Naive thymus-derived CD8-positive, alpha-beta T cell (primary cell): ENCODE results near the gene ARHGAP26. TPM values are rescaled to one million over a fixed set of nuclear protein-coding genes. Genes with fewer than 3 reads are reported as not detected.
"Not testable (repeated sequence)": the region's sequence is repeated elsewhere in the genome, so short reads cannot be mapped to it uniquely, and the experiment has no call there.

Experiments
- ATAC-seq, 2 donors: fragments of 150-1000 bp; cut with Tn5 transposase in 1 of 2; sonication (Bioruptor Pico), chemical (Tn5 transposase) in 1 of 2; 1 replicate in 1 of 2; 2 replicates in 1 of 2; pipeline ENCODE4 v1.10.0; 2021; ENCODE audit warnings: mild to moderate bottlenecking in 2 of 2, moderate library complexity in 2 of 2
- POLR2A ChIA-PET: fragments of 350-600 bp; sonication (Branson Sonifier 250); formaldehyde crosslinking; loops from one replicate; lab custom pipeline; 2021; ENCODE audit warnings: antibody characterized with exemption; lab: Charles Lee
- DNase-seq, 10 donors: peaks; one replicate each; pipeline versions ENCODE4 v3.0.0 to v3.0.0-alpha.2; 2020 to 2022
- H3K27ac Mint-ChIP-seq, 10 donors: one replicate each; pipeline ENCODE4 v1.8.0; 2020 to 2022; ENCODE audit warnings: mild to moderate bottlenecking in 10 of 10, mixed read lengths in 10 of 10, moderate library complexity in 4 of 10, inconsistent platforms in 1 of 10
- H3K27me3 Mint-ChIP-seq, 5 donors: one replicate each; pipeline ENCODE4 v1.8.0; 2021 to 2022; ENCODE audit warnings: mixed read lengths in 5 of 5
- H3K36me3 Mint-ChIP-seq, 3 donors: one replicate each; pipeline ENCODE4 v1.8.0; 2020 to 2022; ENCODE audit warnings: mixed read lengths in 3 of 3, mild to moderate bottlenecking in 2 of 3, inconsistent platforms in 1 of 3
- H3K4me1 Mint-ChIP-seq, 4 donors: one replicate each; pipeline ENCODE4 v1.8.0; 2021 to 2022; ENCODE audit warnings: mixed read lengths in 4 of 4
- H3K4me3 Mint-ChIP-seq, 10 donors: one replicate each; pipeline ENCODE4 v1.8.0; 2020 to 2022; ENCODE audit warnings: mild to moderate bottlenecking in 10 of 10, mixed read lengths in 10 of 10, moderate library complexity in 6 of 10, inconsistent platforms in 1 of 10
- H3K9me3 Mint-ChIP-seq, 9 donors: one replicate each; pipeline ENCODE4 v1.8.0; 2020 to 2022; ENCODE audit warnings: mixed read lengths in 9 of 9, mild to moderate bottlenecking in 3 of 9, inconsistent platforms in 1 of 9, moderate library complexity in 1 of 9
- polyA plus RNA-seq, 3 donors: library from polyadenylated mRNA; unstranded; fragments of 300-500 nt; fragmentation: Illumina TruSeq; gene quantifications; one replicate each; pipeline ENCODE4 v1.2.3, GENCODE V29; 2021
- total RNA-seq, 8 experiments: library from RNA in 2 of 8; stranded (reverse) in 2 of 8; gene quantifications; one replicate each; pipeline ENCODE4 v1.2.3 and lab custom pipeline; 2021 to 2026

The ARHGAP26 gene
- total and polyA plus RNA-seq, 5 experiments from 2014 or later: 9.1 to 30.5 (median 15.7) TPM

- Mint-ChIP-seq H3K4me1 (peaks cover 0 to 24% (median 5%) of the 10 kb centered on the region in 4 donors), H3K9me3 (no peaks in the 10 kb centered on the region), H3K4me3 (no peak overlapping the region), H3K27me3 (no peaks in the 10 kb centered on the region), H3K36me3 (peaks cover 4 to 11% (median 10%) of the 10 kb centered on the region in 3 donors), H3K27ac (no peak overlapping the region)
- DNase-seq: no peak
- no peak for ATAC-seq
- POLR2A ChIA-PET: no interaction called here
Measured at GRCh38 chr5:143114481-143114880, 344.3 kb downstream of the ARHGAP26 start.

- H3K27me3 Mint-ChIP-seq: no peaks in the 10 kb centered on the region
- no peaks in the 10 kb centered on the region for H3K9me3 Mint-ChIP-seq
- DNase-seq: no peak
- H3K36me3 Mint-ChIP-seq: peaks cover 0 to 8% (median 7%) of the 10 kb centered on the region in 3 donors
- H3K27ac Mint-ChIP-seq: peak overlapping the region in 1 of 10 donors; percentile 51
- POLR2A ChIA-PET: no interaction called here
- peaks cover 0 to 30% (median 5%) of the 10 kb centered on the region in 4 donors for H3K4me1 Mint-ChIP-seq
- no peak for ATAC-seq
- no peak overlapping the region for H3K4me3 Mint-ChIP-seq
Measured at GRCh38 chr5:143115381-143115780, 345.2 kb downstream of the ARHGAP26 start.

GRCh38 chr5:143116814-143117213, 346.6 kb downstream of the ARHGAP26 start:
- ATAC-seq (no peak), DNase-seq (no peak)
- Mint-ChIP-seq H3K36me3 (peaks cover 0 to 21% (median 20%) of the 10 kb centered on the region in 3 donors), H3K4me3 (no peak overlapping the region), H3K27ac (peak overlapping the region in 1 of 10 donors; percentile 69), H3K9me3 (no peaks in the 10 kb centered on the region), H3K27me3 (no peaks in the 10 kb centered on the region), H3K4me1 (peaks cover 0 to 38% (median 6%) of the 10 kb centered on the region in 4 donors)
- POLR2A ChIA-PET: no interaction called here

GRCh38 chr5:143117821-143118220, 347.6 kb downstream of the ARHGAP26 start:
- H3K27ac Mint-ChIP-seq: peak overlapping the region in 1 of 10 donors; percentile 0
- peaks cover 0 to 38% (median 6%) of the 10 kb centered on the region in 4 donors for H3K4me1 Mint-ChIP-seq
- ATAC-seq (no peak), DNase-seq (no peak)
- peaks cover 5 to 28% (median 25%) of the 10 kb centered on the region in 3 donors for H3K36me3 Mint-ChIP-seq
- no peak overlapping the region for H3K4me3 Mint-ChIP-seq
- POLR2A ChIA-PET: no interaction called here
- H3K27me3 Mint-ChIP-seq: no peaks in the 10 kb centered on the region
- no peaks in the 10 kb centered on the region for H3K9me3 Mint-ChIP-seq

- POLR2A ChIA-PET: no interaction called here
- ATAC-seq (no peak), DNase-seq (no peak)
- Mint-ChIP-seq H3K36me3 (peaks cover 5 to 30% (median 28%) of the 10 kb centered on the region in 3 donors), H3K4me1 (peaks cover 0 to 38% (median 6%) of the 10 kb centered on the region in 4 donors), H3K27me3 (no peaks in the 10 kb centered on the region), H3K9me3 (no peaks in the 10 kb centered on the region), H3K27ac (peak overlapping the region in 2 of 10 donors; percentile 0 to 49), H3K4me3 (no peak overlapping the region)
Measured at GRCh38 chr5:143118222-143118621, 348.0 kb downstream of the ARHGAP26 start.

GRCh38 chr5:143118818-143119217, 348.6 kb downstream of the ARHGAP26 start:
- ATAC-seq, DNase-seq, POLR2A ChIA-PET, H3K9me3 Mint-ChIP-seq, H3K4me3 Mint-ChIP-seq, H3K27me3 Mint-ChIP-seq: not testable (repeated sequence)
- Mint-ChIP-seq H3K27ac (peak overlapping the region in 1 of 10 donors; percentile 30), H3K36me3 (peaks cover 5 to 30% (median 28%) of the 10 kb centered on the region in 3 donors), H3K4me1 (peaks cover 0 to 33% (median 6%) of the 10 kb centered on the region in 4 donors)

- no peak for ATAC-seq
- DNase-seq: no peak
- Mint-ChIP-seq H3K36me3 (peaks cover 5 to 31% (median 28%) of the 10 kb centered on the region in 3 donors), H3K4me3 (no peak overlapping the region), H3K4me1 (peaks cover 0 to 30% (median 6%) of the 10 kb centered on the region in 4 donors), H3K27me3 (no peaks in the 10 kb centered on the region), H3K9me3 (no peaks in the 10 kb centered on the region), H3K27ac (no peak overlapping the region)
- POLR2A ChIA-PET: no interaction called here
Measured at GRCh38 chr5:143119291-143119769, 349.2 kb downstream of the ARHGAP26 start.

GRCh38 chr5:143119881-143120341, 349.7 kb downstream of the ARHGAP26 start:
- Mint-ChIP-seq H3K9me3 (no peaks in the 10 kb centered on the region), H3K4me1 (peaks cover 0 to 30% (median 4%) of the 10 kb centered on the region in 4 donors), H3K36me3 (peaks cover 5 to 33% (median 24%) of the 10 kb centered on the region in 3 donors), H3K27me3 (no peaks in the 10 kb centered on the region), H3K4me3 (no peak overlapping the region), H3K27ac (no peak overlapping the region)
- DNase-seq: no peak
- POLR2A ChIA-PET: no interaction called here
- no peak for ATAC-seq

- Mint-ChIP-seq H3K4me3 (no peak overlapping the region), H3K27ac (peak overlapping the region in 1 of 10 donors; percentile 23), H3K27me3 (no peaks in the 10 kb centered on the region), H3K9me3 (no peaks in the 10 kb centered on the region), H3K36me3 (peaks cover 5 to 35% (median 24%) of the 10 kb centered on the region in 3 donors), H3K4me1 (peaks cover 0 to 30% (median 5%) of the 10 kb centered on the region in 4 donors)
- DNase-seq: peak in 1 of 10 donors; percentile 20
- POLR2A ChIA-PET: no interaction called here
- ATAC-seq: no peak
Measured at GRCh38 chr5:143120460-143121134, 350.4 kb downstream of the ARHGAP26 start.

GRCh38 chr5:143121135-143121475, 350.9 kb downstream of the ARHGAP26 start:
- no peak for ATAC-seq
- no peaks in the 10 kb centered on the region for H3K9me3 Mint-ChIP-seq
- H3K36me3 Mint-ChIP-seq: peaks cover 5 to 35% (median 24%) of the 10 kb centered on the region in 3 donors
- H3K4me3 Mint-ChIP-seq: no peak overlapping the region
- H3K27ac Mint-ChIP-seq: no peak overlapping the region
- H3K4me1 Mint-ChIP-seq: peaks cover 0 to 30% (median 5%) of the 10 kb centered on the region in 4 donors
- no peaks in the 10 kb centered on the region for H3K27me3 Mint-ChIP-seq
- DNase-seq: no peak
- POLR2A ChIA-PET: no interaction called here

GRCh38 chr5:143124593-143124992, 354.4 kb downstream of the ARHGAP26 start:
- no peak overlapping the region for H3K27ac Mint-ChIP-seq
- POLR2A ChIA-PET: no interaction called here
- peaks cover 0 to 14% (median 3%) of the 10 kb centered on the region in 4 donors for H3K4me1 Mint-ChIP-seq
- H3K4me3 Mint-ChIP-seq: no peak overlapping the region
- no peaks in the 10 kb centered on the region for H3K9me3 Mint-ChIP-seq
- DNase-seq: no peak
- no peaks in the 10 kb centered on the region for H3K27me3 Mint-ChIP-seq
- peaks cover 5 to 36% (median 26%) of the 10 kb centered on the region in 3 donors for H3K36me3 Mint-ChIP-seq
- ATAC-seq: no peak

- POLR2A ChIA-PET: no interaction called here
Measured at GRCh38 chr5:143126174-143127019, 356.2 kb downstream of the ARHGAP26 start.

More at GRCh38 chr5:143126174-143127019, 356.2 kb downstream of the ARHGAP26 start:
- H3K27me3 Mint-ChIP-seq: no peaks in the 10 kb centered on the region
- no peak for DNase-seq
- H3K4me3 Mint-ChIP-seq: no peak overlapping the region
- no peak for ATAC-seq
- H3K4me1 Mint-ChIP-seq: peaks cover 1 to 6% (median 4%) of the 10 kb centered on the region in 4 donors
- H3K9me3 Mint-ChIP-seq: no peaks in the 10 kb centered on the region
- H3K27ac Mint-ChIP-seq: no peak overlapping the region
- peaks cover 5 to 25% (median 16%) of the 10 kb centered on the region in 3 donors for H3K36me3 Mint-ChIP-seq
